Skeletal muscle satellite cell (primary cell): ENCODE results near the gene AKR7A2. TPM values are rescaled to one million over a fixed set of nuclear protein-coding genes. Genes with fewer than 3 reads are reported as not detected.

Experiments
- small RNA-seq: library from RNA; depleted of rRNA; stranded (forward); fragments of <200 nt; gene quantifications from one replicate; pipeline ENCODE3, GENCODE V24; 2012

Gene AKR7A2

Small RNA genes within 50 kb of the gene (small RNA-seq; reads per million reads assigned to genes)
- not detected for gene RNU6-1099P
